Activated naive CD8-positive, alpha-beta T cell treated with anti-CD3 and anti-CD28 coated beads, Interleukin-2, amount 10 ng/mL, durations not matched to agents 7 days and 5 days (primary cell): ENCODE results near the gene MUC13. TPM values are rescaled to one million over a fixed set of nuclear protein-coding genes. Genes with fewer than 3 reads are reported as not detected.
A peak's percentile ranks its signal among the peaks of the same experiment; 100 is the strongest.

Experiments
- ATAC-seq: fragments of 150-1000 bp; cut with Tn5 transposase; one replicate; pipeline ENCODE4 v1.10.0; 2021; ENCODE audit warnings: low read depth, moderate library complexity
- POLR2A ChIA-PET: fragments of 350-600 bp; sonication (Branson Sonifier 250); formaldehyde crosslinking; loops from one replicate; lab custom pipeline; 2021; ENCODE audit warnings: antibody characterized with exemption; lab: Charles Lee
- DNase-seq: peaks from one replicate; pipeline ENCODE4 v3.0.0; 2021
- H3K27ac Mint-ChIP-seq: one replicate; pipeline ENCODE4 v1.8.0; 2022; ENCODE audit warnings: mild to moderate bottlenecking, mixed read lengths
- H3K27me3 Mint-ChIP-seq: one replicate; pipeline ENCODE4 v1.8.0; 2022; ENCODE audit warnings: mild to moderate bottlenecking, moderate library complexity, mixed read lengths
- H3K36me3 Mint-ChIP-seq: one replicate; pipeline ENCODE4 v1.8.0; 2021; ENCODE audit warnings: mild to moderate bottlenecking, mixed read lengths
- H3K4me1 Mint-ChIP-seq: one replicate; pipeline ENCODE4 v1.8.0; 2021; ENCODE audit warnings: mixed read lengths
- H3K4me3 Mint-ChIP-seq: one replicate; pipeline ENCODE4 v1.8.0; 2022; ENCODE audit warnings: mild to moderate bottlenecking, moderate library complexity, mixed read lengths
- H3K9me3 Mint-ChIP-seq: one replicate; pipeline ENCODE4 v1.8.0; 2021; ENCODE audit warnings: mixed read lengths
- total RNA-seq, 2 experiments: library from RNA; stranded (reverse); gene quantifications; one replicate each; pipeline ENCODE4 v1.2.3, GENCODE V29; 2021

Gene MUC13
- total RNA-seq, 2 experiments from 2014 or later = not detected

GRCh38 chr3:124885466-124886167 is 48.9 kb downstream of the MUC13 start:
- Mint-ChIP-seq H3K9me3 (no peaks in the 10 kb centered on the region), H3K4me3 (peak overlapping the region; percentile 64), H3K4me1 (peaks cover 5% of the 10 kb centered on the region), H3K27ac (no peak overlapping the region), H3K36me3 (no peaks in the 10 kb centered on the region), H3K27me3 (peaks cover 58% of the 10 kb centered on the region)
- no peak for DNase-seq
- ATAC-seq = no peak
- POLR2A ChIA-PET = no interaction called here

- ATAC-seq = no peak
- no peak overlapping the region for H3K27ac Mint-ChIP-seq
- H3K4me3 Mint-ChIP-seq = no peak overlapping the region
- no peaks in the 10 kb centered on the region for H3K36me3 Mint-ChIP-seq
- H3K27me3 Mint-ChIP-seq = peaks cover 58% of the 10 kb centered on the region
- H3K4me1 Mint-ChIP-seq = peaks cover 5% of the 10 kb centered on the region
- DNase-seq = no peak
- POLR2A ChIA-PET = no interaction called here
- H3K9me3 Mint-ChIP-seq = no peaks in the 10 kb centered on the region
Observed at GRCh38 chr3:124884474-124885101, 50.0 kb downstream of the MUC13 start.

GRCh38 chr3:124883766-124884473 is 50.6 kb downstream of the MUC13 start:
- Mint-ChIP-seq H3K36me3 (no peaks in the 10 kb centered on the region), H3K4me1 (peaks cover 11% of the 10 kb centered on the region), H3K27ac (no peak overlapping the region), H3K27me3 (peaks cover 55% of the 10 kb centered on the region), H3K9me3 (no peaks in the 10 kb centered on the region), H3K4me3 (no peak overlapping the region)
- DNase-seq = no peak
- POLR2A ChIA-PET = no interaction called here
- ATAC-seq = no peak

GRCh38 chr3:124882816-124883747 is 51.5 kb downstream of the MUC13 start:
- DNase-seq (no peak), ATAC-seq (no peak)
- H3K4me1 Mint-ChIP-seq = peaks cover 14% of the 10 kb centered on the region
- H3K4me3 Mint-ChIP-seq = no peak overlapping the region
- no peaks in the 10 kb centered on the region for H3K9me3 Mint-ChIP-seq
- H3K36me3 Mint-ChIP-seq = no peaks in the 10 kb centered on the region
- H3K27me3 Mint-ChIP-seq = peaks cover 46% of the 10 kb centered on the region
- POLR2A ChIA-PET = no interaction called here
- H3K27ac Mint-ChIP-seq = no peak overlapping the region

- ATAC-seq (no peak), DNase-seq (no peak)
- Mint-ChIP-seq H3K27ac (no peak overlapping the region), H3K4me3 (no peak overlapping the region), H3K27me3 (peaks cover 40% of the 10 kb centered on the region), H3K4me1 (peaks cover 13% of the 10 kb centered on the region), H3K36me3 (no peaks in the 10 kb centered on the region), H3K9me3 (no peaks in the 10 kb centered on the region)
- POLR2A ChIA-PET = no interaction called here
Observed at GRCh38 chr3:124881976-124882697, 52.4 kb downstream of the MUC13 start.

- POLR2A ChIA-PET = no interaction called here
- Mint-ChIP-seq H3K27ac (no peak overlapping the region), H3K9me3 (no peaks in the 10 kb centered on the region), H3K4me1 (peaks cover 9% of the 10 kb centered on the region), H3K27me3 (peaks cover 41% of the 10 kb centered on the region), H3K36me3 (no peaks in the 10 kb centered on the region), H3K4me3 (peak overlapping the region; percentile 20)
- no peak for DNase-seq
- ATAC-seq = no peak
Observed at GRCh38 chr3:124879337-124879680, 55.2 kb downstream of the MUC13 start.

- Mint-ChIP-seq H3K36me3 (no peaks in the 10 kb centered on the region), H3K4me1 (peaks cover 9% of the 10 kb centered on the region), H3K27ac (no peak overlapping the region), H3K9me3 (no peaks in the 10 kb centered on the region), H3K27me3 (peaks cover 39% of the 10 kb centered on the region), H3K4me3 (peak overlapping the region; percentile 20)
- ATAC-seq = peak; percentile 82
- POLR2A ChIA-PET = no interaction called here
- no peak for DNase-seq
Observed at GRCh38 chr3:124878561-124879336, 55.8 kb downstream of the MUC13 start.

GRCh38 chr3:124877674-124878073 is 56.9 kb downstream of the MUC13 start:
- H3K36me3 Mint-ChIP-seq = no peaks in the 10 kb centered on the region
- POLR2A ChIA-PET = no interaction called here
- H3K9me3 Mint-ChIP-seq = no peaks in the 10 kb centered on the region
- ATAC-seq = no peak
- no peak overlapping the region for H3K4me3 Mint-ChIP-seq
- DNase-seq = no peak
- peaks cover 40% of the 10 kb centered on the region for H3K27me3 Mint-ChIP-seq
- H3K4me1 Mint-ChIP-seq = peaks cover 9% of the 10 kb centered on the region
- H3K27ac Mint-ChIP-seq = no peak overlapping the region

- Mint-ChIP-seq H3K4me1 (peaks cover 9% of the 10 kb centered on the region), H3K4me3 (no peak overlapping the region), H3K27ac (no peak overlapping the region), H3K9me3 (no peaks in the 10 kb centered on the region), H3K27me3 (peaks cover 43% of the 10 kb centered on the region), H3K36me3 (no peaks in the 10 kb centered on the region)
- no peak for DNase-seq
- POLR2A ChIA-PET = no interaction called here
- ATAC-seq = no peak
Observed at GRCh38 chr3:124876401-124876878, 58.1 kb downstream of the MUC13 start.

- no peak overlapping the region for H3K4me3 Mint-ChIP-seq
- DNase-seq (no peak), ATAC-seq (no peak)
- POLR2A ChIA-PET = no interaction called here
- H3K27me3 Mint-ChIP-seq = peaks cover 41% of the 10 kb centered on the region
- no peaks in the 10 kb centered on the region for H3K36me3 Mint-ChIP-seq
- no peaks in the 10 kb centered on the region for H3K4me1 Mint-ChIP-seq
- H3K9me3 Mint-ChIP-seq = no peaks in the 10 kb centered on the region
- no peak overlapping the region for H3K27ac Mint-ChIP-seq
Observed at GRCh38 chr3:124873226-124873625, 61.3 kb downstream of the MUC13 start.

- Mint-ChIP-seq H3K9me3 (no peaks in the 10 kb centered on the region), H3K27ac (no peak overlapping the region), H3K36me3 (no peaks in the 10 kb centered on the region), H3K4me3 (no peak overlapping the region), H3K4me1 (no peaks in the 10 kb centered on the region), H3K27me3 (peaks cover 20% of the 10 kb centered on the region)
- POLR2A ChIA-PET = no interaction called here
- no peak for DNase-seq
- ATAC-seq = no peak
Observed at GRCh38 chr3:124867511-124867910, 67.0 kb downstream of the MUC13 start.

GRCh38 chr3:124862006-124862405 is 72.5 kb downstream of the MUC13 start:
- ATAC-seq = no peak
- Mint-ChIP-seq H3K27ac (no peak overlapping the region), H3K9me3 (no peaks in the 10 kb centered on the region), H3K4me3 (no peak overlapping the region), H3K4me1 (no peaks in the 10 kb centered on the region), H3K27me3 (peaks cover 9% of the 10 kb centered on the region), H3K36me3 (no peaks in the 10 kb centered on the region)
- DNase-seq = no peak
- POLR2A ChIA-PET = no interaction called here
